Measurements from ENCODE around the gene RDH8. TPM values are rescaled to one million over a fixed set of nuclear protein-coding genes. Genes with fewer than 3 reads are reported as not detected.

The RDH8 gene
- total RNA-seq, 2 donors from 2014 or later = not detected

DNA sequence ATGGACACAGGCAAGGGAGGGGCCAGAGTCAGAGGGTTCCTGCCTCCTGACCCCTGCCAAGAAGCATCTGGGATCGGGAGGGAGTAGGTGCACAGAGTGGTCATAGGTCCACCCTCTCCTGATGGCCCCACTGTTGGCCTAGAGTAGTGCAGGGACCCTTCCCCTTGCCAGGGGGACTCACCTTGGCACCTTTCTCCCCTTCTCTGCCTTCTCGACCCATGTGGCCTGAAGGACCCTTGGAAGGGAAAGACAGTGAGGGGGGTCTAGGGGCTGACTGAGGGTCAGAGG, 43.7 kb upstream of the RDH8 start:
- no peaks in the 10 kb centered on the region for H3K9me3 ChIP-seq
- no peaks in the 10 kb centered on the region for H3K27me3 ChIP-seq (replicated peaks; ENCODE audit: insufficient read depth)
- no peak overlapping the region for H3K4me3 ChIP-seq
- H3K27ac ChIP-seq = no peak overlapping the region
- ATAC-seq (ENCODE audit: insufficient number of reproducible peaks, low FRiP score, low read depth) (no peak), DNase-seq (ENCODE audit: low spot score) (no peak)
- no peaks in the 10 kb centered on the region for H3K4me1 ChIP-seq (ENCODE audit: control insufficient read depth in 1 of 2, low read depth in 2 of 2)
- H3K36me3 ChIP-seq = no peaks in the 10 kb centered on the region
- TF ChIP-seq, protein P1, sequence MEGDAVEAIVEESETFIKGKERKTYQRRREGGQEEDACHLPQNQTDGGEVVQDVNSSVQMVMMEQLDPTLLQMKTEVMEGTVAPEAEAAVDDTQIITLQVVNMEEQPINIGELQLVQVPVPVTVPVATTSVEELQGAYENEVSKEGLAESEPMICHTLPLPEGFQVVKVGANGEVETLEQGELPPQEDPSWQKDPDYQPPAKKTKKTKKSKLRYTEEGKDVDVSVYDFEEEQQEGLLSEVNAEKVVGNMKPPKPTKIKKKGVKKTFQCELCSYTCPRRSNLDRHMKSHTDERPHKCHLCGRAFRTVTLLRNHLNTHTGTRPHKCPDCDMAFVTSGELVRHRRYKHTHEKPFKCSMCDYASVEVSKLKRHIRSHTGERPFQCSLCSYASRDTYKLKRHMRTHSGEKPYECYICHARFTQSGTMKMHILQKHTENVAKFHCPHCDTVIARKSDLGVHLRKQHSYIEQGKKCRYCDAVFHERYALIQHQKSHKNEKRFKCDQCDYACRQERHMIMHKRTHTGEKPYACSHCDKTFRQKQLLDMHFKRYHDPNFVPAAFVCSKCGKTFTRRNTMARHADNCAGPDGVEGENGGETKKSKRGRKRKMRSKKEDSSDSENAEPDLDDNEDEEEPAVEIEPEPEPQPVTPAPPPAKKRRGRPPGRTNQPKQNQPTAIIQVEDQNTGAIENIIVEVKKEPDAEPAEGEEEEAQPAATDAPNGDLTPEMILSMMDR (IDR thresholded peaks at IDR 0.05) = no peak

DNA sequence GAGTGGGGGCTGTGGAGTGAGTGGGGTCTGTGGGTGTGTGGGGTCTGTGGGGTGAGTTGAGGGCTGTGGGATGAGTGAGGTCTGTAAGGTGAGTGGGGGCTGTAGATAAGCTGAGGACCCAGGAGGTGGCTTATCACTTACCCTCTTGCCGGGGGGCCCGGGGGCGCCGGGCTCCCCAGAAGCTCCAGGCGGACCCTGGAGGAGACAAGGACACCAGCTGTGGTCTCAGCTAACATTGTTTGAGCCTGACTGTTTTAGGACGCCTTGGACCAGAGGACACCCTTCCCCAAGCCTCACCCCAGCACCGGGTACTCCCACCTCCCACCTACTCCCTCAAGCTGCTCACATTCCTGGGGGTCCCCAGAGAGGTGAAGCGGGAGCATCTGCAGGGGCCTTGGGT, 42.8 kb upstream of the RDH8 start:
- no peak overlapping the region for H3K4me3 ChIP-seq
- no peak for DNase-seq (ENCODE audit: low spot score)
- TF ChIP-seq, protein P1 (IDR thresholded peaks at IDR 0.05) = no peak
- no peaks in the 10 kb centered on the region for H3K27me3 ChIP-seq (replicated peaks; ENCODE audit: insufficient read depth)
- no peak overlapping the region for H3K27ac ChIP-seq
- no peaks in the 10 kb centered on the region for H3K4me1 ChIP-seq (ENCODE audit: control insufficient read depth in 1 of 2, low read depth in 2 of 2)
- no peaks in the 10 kb centered on the region for H3K36me3 ChIP-seq
- ATAC-seq (ENCODE audit: insufficient number of reproducible peaks, low FRiP score, low read depth) = no peak
- H3K9me3 ChIP-seq = no peaks in the 10 kb centered on the region

DNA sequence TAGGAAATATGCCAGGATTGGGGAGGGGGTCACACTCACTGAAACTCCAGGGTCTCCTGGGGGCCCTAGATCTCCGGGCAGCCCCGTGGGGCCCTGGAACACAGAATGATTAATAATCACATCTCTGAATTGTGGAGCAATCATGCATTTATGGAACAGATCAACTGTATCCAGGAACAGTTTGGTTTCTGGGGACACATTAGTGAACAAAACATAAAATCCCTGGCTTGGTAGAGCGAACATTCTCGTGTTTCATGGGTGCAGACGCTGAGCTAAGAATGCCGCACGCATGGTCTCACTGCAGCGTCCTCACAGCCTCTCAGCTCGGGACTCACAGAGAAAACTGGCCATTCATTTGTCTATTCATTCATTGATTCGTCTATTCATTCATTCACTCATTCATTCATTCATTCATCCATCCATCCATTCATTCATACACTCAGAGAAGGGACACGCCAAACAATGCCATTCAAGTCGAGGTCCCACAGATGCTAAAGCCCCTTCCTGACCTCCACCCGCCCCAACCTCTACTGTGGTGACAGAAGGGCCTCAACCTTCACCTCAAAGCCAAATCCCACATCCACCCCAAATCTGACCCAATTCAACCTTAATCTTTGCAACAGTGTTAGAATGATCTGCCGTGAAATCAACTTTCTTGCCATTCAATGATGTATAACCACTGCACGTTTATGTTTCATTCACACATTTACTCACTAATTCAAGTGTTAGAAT, 42.0 kb upstream of the RDH8 start:
- H3K27me3 ChIP-seq (replicated peaks; ENCODE audit: insufficient read depth) = no peaks in the 10 kb centered on the region
- H3K4me3 ChIP-seq = no peak overlapping the region
- no peak for DNase-seq (ENCODE audit: low spot score)
- H3K9me3 ChIP-seq = no peaks in the 10 kb centered on the region
- H3K36me3 ChIP-seq = no peaks in the 10 kb centered on the region
- TF ChIP-seq, protein P1 (IDR thresholded peaks at IDR 0.05) = no peak
- ATAC-seq (ENCODE audit: insufficient number of reproducible peaks, low FRiP score, low read depth) = no peak
- H3K27ac ChIP-seq = no peak overlapping the region
- no peaks in the 10 kb centered on the region for H3K4me1 ChIP-seq (ENCODE audit: control insufficient read depth in 1 of 2, low read depth in 2 of 2)

DNA sequence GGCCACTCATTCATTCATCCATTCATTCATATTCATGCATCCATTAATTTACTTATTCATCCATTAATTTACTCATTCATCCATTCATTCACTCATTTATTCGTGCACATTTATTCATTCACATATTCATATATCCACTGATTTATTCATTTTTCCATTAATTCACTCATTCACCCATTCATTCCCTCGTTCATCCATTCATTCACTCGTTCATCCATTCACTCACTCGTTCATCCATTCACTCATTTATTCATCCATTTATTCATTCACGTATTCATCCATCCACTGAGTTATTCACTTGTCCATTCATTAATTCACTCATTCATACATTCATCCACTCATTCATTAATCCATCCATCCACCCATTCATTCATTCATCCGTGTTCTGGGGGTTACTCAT, 41.2 kb upstream of the RDH8 start:
- no peak for ATAC-seq (ENCODE audit: insufficient number of reproducible peaks, low FRiP score, low read depth)
- Histone ChIP-seq H3K4me1 (ENCODE audit: control insufficient read depth in 1 of 2, low read depth in 2 of 2) (no peaks in the 10 kb centered on the region), H3K36me3 (no peaks in the 10 kb centered on the region), H3K9me3 (no peaks in the 10 kb centered on the region), H3K4me3 (no peak overlapping the region), H3K27ac (no peak overlapping the region), H3K27me3 (replicated peaks; ENCODE audit: insufficient read depth) (no peaks in the 10 kb centered on the region)
- no peak for DNase-seq (ENCODE audit: low spot score)
- TF ChIP-seq, protein P1 (IDR thresholded peaks at IDR 0.05) = no peak

DNA sequence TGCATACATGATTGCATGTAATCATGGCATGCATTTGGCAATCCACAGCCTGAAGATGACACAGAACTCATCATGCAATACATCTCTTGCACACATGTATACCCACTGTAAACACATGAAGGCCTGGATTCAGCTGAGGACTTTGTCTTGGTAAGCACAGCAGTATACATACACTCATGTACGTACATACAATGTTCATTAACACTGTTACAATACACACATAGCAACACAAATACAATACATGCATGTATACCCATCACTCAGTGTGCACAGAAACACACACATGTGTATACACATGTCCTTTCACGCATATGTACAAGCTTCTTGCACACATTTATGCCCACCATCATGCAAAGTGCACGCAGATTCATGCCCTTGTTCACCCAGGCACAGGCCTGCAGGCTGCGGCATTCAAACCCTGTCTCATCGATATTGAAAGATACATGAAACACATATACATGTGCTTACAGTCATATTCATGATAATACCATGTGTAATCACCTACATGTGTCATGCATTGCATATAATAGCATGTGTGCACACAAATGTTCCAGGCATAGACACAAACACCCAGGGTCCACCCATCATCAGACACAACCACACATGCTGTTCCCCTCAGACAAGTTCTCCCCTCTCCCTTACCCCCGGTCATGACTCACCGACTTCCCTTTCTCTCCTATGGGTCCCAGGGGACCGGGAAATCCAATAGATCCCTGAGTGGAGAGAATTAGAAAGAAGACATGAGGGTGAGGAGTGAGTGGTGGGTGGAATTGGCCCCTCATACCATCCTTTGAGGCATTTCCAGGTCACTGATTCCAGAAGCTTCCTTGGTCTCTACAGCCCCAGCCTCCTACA, 31.6 kb upstream of the RDH8 start:
- no peaks in the 10 kb centered on the region for H3K27me3 ChIP-seq (replicated peaks; ENCODE audit: insufficient read depth)
- ATAC-seq (ENCODE audit: insufficient number of reproducible peaks, low FRiP score, low read depth) (no peak), DNase-seq (ENCODE audit: low spot score) (no peak)
- no peak overlapping the region for H3K4me3 ChIP-seq
- no peak overlapping the region for H3K27ac ChIP-seq
- TF ChIP-seq, protein P1 (IDR thresholded peaks at IDR 0.05) = no peak
- no peaks in the 10 kb centered on the region for H3K36me3 ChIP-seq
- H3K4me1 ChIP-seq (ENCODE audit: control insufficient read depth in 1 of 2, low read depth in 2 of 2) = peaks cover 5 to 8% of the 10 kb centered on the region in 2 donors
- no peaks in the 10 kb centered on the region for H3K9me3 ChIP-seq

Measured in thoracic aorta (tissue), 2 donors.